Retinal pigment epithelial cell (primary cell): ENCODE results near the gene OR13C9.
"Not testable (repeated sequence)": the region's sequence is repeated elsewhere in the genome, so short reads cannot be mapped to it uniquely, and the experiment has no call there.

Experiments used
- DNase-seq: peaks from one replicate; pipeline ENCODE4 v3.0.0-alpha.2; 2010; ENCODE audit warnings: low read depth
- H3K4me3 ChIP-seq: 2 replicates; pipeline ENCODE4 v1.5.1; 2011; ENCODE audit warnings: mild to moderate bottlenecking, low read length, control low read depth, moderate library complexity
- TF ChIP-seq, protein P1 (sequence below): conservative IDR thresholded peaks from 2 replicates; pipeline ENCODE4 v1.5.1; 2011; ENCODE audit warnings: low read depth, low read length, control low read depth, inconsistent platforms

OR13C9 gene

DNA sequence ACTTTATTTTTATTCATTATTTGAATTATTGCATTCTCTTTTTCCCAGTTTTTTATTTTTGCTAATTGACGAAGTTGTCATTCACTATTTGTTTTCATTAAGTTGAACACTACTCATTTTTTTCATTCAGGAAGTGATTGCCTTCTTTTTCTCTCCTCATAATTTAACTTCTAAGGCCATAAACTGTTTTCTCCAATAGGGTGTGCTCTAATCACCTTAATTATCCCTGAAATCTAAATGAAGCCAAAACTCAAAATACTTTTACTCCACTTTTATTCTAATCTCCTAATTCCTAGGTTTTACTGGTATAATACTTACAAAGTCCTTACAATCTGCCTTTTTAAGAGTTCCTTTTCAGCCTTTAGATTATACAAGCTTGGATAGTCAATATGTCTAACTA, 9.7 kb downstream of the OR13C9 start:
- DNase-seq: no peak
- H3K4me3 ChIP-seq: no peak overlapping the region

DNA sequence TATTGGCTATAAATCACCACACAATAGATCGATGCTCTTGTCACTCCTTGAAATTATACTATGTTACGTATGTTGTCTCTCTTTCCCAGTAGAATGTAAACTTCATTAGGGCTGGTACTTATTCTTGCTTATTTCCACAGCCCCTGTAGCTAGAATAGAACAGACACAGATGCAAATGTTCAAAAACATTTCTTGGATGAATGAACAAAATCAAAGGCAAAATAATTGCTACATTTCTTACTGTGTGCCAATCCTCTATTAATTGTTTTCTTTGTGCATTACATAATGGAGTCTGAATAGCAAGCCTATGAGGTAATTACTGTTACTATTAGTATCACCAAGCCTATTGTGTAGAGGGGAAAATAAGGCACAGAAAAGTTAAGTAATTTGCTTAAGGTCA, 11.9 kb downstream of the OR13C9 start:
- no peak overlapping the region for H3K4me3 ChIP-seq
- TF ChIP-seq, protein P1, sequence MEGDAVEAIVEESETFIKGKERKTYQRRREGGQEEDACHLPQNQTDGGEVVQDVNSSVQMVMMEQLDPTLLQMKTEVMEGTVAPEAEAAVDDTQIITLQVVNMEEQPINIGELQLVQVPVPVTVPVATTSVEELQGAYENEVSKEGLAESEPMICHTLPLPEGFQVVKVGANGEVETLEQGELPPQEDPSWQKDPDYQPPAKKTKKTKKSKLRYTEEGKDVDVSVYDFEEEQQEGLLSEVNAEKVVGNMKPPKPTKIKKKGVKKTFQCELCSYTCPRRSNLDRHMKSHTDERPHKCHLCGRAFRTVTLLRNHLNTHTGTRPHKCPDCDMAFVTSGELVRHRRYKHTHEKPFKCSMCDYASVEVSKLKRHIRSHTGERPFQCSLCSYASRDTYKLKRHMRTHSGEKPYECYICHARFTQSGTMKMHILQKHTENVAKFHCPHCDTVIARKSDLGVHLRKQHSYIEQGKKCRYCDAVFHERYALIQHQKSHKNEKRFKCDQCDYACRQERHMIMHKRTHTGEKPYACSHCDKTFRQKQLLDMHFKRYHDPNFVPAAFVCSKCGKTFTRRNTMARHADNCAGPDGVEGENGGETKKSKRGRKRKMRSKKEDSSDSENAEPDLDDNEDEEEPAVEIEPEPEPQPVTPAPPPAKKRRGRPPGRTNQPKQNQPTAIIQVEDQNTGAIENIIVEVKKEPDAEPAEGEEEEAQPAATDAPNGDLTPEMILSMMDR: no peak
- peak; percentile 63 for DNase-seq

More for the DNA sequence above, 9.7 kb downstream of the OR13C9 start:
- TF ChIP-seq, protein P1: peak; percentile 46

DNA sequence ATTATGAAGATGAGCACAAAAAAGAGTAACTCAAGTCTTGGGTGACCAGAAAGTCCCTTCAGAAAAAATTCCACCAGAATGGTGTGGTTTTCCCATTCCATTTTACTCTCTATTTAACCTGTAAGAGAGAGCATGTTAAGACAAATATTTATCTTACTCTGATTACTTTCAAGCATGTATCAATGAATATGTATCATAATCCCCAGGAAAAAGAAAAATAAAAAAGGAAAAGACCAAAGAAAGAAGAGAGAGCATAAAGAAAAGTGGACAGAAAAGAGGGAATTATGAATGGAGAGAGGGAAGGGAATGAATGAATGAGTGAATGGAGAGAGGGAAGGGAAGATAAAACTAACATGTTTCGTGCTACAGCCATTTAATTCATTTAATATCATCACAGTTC, 12.5 kb downstream of the OR13C9 start, which contains the start of gene OR13C2:
Gene OR13C2 (minus strand): TSS at position 101 of the 400 bp plus-strand sequence. CDS start 0 bp downstream, at position 101.
- H3K4me3 ChIP-seq, DNase-seq: not testable (repeated sequence)

DNA sequence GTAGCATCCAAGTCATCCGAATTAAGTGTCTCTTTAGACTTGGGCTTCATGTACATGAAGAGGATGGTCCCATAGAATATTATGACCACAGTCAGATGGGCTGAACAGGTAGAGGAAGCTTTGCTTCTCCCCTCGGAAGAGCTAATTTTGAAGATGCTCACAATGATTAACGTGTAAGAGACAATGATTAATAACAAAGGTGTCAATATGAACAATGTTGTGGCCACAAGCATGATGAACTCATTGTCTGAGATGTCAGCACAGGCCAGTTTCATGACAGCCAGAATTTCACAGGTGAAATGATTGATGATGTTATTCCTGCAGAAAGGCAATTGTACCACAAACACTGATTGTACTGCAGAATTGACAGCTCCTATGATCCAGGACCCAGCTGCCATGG, 13.2 kb downstream of the OR13C9 start:
- H3K4me3 ChIP-seq: no peak overlapping the region
- no peak for DNase-seq
- TF ChIP-seq, protein P1: no peak

DNA sequence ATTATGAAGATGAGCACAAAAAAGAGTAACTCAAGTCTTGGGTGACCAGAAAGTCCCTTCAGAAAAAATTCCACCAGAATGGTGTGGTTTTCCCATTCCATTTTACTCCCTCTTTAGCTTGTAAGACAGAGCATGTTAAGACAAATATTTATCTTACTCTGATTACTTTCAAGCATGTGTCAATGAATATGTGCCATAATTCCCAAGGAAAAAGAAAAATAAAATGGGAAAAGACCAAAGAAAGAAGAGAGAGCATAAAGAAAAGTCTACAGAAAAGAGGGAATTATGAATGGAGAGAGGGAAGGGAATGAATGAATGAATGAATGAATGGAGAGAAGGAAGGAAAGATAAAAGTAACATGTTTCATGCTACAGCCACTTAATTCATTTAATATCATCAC, 18.7 kb downstream of the OR13C9 start, which contains the start of gene OR13C5:
Gene OR13C5 (minus strand): TSS at position 101 of the 400 bp plus-strand sequence. CDS start 0 bp downstream, at position 101.
- not testable (repeated sequence) for DNase-seq, H3K4me3 ChIP-seq

DNA sequence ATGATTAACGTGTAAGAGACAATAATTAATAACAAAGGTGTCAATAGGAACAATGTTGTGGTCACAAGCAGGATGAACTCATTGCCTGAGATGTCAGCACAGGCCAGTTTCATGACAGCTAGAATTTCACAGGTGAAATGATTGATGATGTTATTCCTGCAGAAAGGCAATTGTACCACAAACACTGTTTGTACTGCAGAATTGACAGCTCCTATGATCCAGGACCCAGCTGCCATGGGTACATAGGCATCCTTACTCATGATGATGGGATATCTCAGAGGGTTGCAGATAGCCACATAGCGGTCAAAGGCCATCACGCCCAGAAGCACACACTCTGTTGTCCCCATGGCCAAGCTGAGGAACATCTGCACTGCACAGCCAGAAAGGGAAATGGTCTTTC, 19.3 kb downstream of the OR13C9 start:
- H3K4me3 ChIP-seq, DNase-seq: not testable (repeated sequence)

DNA sequence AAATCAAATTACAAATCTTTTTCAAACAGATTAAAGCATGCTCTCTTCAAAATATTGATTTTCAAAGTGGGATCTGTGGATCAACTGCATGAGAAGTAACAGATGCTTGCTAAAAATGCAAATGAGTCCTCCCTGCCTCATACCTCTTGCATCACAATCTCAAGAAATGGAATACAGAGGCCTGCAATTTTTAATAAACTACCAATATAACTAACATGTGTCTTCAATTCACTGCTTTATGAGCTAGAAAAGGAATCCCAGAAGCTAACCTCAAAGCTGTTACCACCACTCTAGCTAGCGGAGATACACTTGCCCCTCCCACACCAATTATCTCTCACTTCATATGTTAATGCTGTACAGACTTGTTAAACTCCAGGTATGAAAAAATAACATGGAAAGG, 28.4 kb downstream of the OR13C9 start:
- TF ChIP-seq, protein P1: no peak
- no peak overlapping the region for H3K4me3 ChIP-seq
- no peak for DNase-seq

DNA sequence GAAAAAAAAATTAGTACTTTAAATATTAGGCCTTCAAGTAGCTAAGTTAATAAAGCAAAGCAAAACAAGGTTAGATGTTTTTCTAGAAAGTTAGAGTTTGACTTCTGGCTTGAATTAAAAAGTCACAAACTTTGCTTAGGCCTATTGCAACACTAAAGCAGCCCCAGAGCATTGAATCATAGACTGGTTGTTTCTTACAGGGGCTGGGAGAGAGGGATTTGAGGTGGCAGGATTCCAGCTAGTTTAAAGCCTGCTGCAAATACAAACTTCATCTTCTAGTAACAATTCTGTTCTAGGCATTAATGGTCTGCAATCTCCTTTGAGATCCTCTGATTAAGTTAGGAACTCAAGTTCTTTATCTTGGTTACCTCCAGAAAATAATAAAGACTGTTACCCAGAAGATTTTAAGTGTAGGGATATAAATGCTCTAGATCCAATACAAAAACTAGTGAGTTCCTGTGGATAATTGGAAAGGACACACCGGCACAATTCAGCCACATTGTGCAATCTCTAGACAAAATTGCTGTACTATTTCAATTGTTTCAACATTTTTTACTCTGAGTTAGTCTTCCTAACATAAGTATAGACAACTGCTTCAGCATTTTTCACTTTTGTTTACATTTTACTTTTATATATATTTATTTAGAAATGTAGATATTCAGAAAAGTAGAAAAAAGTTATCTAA, 31.4 kb downstream of the OR13C9 start:
- H3K4me3 ChIP-seq: no peak overlapping the region
- TF ChIP-seq, protein P1: no peak
- peak; percentile 61 for DNase-seq
